NCI-H526 treated with DMSO at 0.1 percent for 48 hours (cell line): ENCODE measurements around the gene TEPSIN.

Source experiments
- DNase-seq: peaks from one replicate; lab custom pipeline; 2025; lab: John Stamatoyannopoulos, UW

TEPSIN gene

DNA sequence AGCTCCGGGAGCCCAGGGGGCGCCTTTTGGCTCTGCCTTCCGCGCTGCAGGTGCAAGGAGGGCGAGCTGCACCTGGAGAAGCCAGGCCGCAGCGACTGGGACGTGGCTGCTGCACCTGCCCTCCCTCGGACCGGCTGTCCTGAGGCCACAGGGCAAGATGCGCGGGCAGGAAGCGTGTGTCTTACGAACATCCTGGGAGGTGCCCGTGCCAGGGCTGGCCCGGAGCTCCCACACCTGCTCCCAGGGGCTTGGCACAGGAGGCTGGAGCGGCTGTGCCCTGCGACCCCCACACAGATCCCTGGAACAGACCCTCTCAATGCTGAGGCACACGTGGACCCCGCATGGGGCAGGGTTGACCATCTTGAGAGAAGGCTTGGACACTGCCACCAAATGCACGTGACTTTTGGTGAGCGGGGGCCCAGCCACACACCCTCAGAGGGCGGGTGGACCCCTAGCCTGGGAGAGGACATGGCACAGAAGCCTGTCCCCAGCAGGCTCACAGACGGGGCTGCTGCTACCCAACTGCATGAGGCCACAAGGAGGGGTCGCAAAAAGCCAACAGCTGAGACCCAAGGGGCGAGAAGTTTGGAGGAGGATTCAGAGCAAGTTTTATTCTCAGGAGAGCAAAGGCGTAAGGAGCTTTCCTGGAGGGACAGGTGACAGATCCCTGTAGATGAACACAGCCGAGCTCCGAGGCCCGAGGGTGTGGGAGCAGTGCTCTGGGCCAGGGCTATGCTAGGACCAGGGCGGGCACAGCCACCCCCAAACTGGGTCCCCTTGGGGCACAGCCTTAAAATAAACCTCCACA is 11.6 kb upstream of the TEPSIN start:
- DNase-seq: no peak

DNA sequence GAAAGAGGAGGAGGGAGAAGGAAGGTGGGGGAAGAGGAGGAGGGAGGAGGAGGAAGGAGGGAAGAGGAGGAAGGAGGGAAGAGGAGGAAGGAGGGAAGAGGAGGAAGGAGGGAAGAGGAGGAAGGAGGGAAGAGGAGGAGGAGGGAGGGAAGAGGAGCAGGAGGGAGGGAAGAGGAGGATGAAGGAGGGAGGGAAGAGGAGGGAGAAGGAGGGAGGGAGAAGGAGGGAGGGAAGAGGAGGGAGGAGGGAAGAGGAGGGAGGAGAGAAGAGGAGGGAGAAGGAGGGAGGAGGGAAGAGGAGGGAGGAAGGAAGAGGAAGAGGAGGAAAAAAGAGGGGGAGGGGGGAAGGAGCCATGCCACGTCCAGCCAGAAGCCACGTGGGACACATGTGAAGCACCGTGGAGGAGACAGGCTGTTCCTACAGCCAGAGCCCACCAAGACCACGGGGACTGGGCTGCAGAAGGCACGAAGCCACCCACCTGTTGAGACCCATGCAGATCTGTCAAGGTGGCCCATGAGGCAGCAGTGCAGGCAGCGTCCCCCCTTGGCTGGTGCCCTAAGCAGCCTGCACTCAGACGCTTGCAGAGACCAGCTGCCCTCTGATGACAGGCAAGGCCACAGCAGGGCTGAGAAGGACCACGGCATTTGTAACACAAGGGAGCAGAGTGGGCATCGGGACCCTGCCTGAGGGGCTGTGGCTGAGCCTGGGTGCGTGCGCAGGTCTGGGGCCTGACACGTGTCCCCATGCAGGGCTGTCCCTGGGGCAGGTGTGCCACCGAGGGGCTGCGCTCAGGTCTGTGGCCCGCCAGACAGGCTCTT is 10.6 kb upstream of the TEPSIN start:
- DNase-seq: no peak

DNA sequence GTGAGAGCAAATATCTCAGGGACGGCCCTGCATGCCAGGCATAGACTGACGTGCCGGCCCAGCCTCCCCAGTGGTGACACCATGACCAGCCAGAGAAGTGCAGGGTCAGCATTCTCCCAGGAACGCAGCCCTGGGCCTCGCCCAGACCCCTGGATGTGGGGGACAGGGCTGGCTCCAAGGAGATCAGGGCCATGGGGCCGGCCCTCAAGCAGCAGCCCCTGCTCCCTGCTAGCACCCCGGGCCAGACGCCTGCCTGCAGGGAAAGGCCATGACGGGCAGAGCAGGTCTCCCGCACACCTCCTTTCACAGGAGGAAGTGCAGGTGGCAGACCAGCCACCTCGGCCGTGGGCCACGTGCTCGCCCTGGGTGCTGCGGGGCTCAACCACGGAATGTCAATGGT is 9.8 kb upstream of the TEPSIN start:
- no peak for DNase-seq

DNA sequence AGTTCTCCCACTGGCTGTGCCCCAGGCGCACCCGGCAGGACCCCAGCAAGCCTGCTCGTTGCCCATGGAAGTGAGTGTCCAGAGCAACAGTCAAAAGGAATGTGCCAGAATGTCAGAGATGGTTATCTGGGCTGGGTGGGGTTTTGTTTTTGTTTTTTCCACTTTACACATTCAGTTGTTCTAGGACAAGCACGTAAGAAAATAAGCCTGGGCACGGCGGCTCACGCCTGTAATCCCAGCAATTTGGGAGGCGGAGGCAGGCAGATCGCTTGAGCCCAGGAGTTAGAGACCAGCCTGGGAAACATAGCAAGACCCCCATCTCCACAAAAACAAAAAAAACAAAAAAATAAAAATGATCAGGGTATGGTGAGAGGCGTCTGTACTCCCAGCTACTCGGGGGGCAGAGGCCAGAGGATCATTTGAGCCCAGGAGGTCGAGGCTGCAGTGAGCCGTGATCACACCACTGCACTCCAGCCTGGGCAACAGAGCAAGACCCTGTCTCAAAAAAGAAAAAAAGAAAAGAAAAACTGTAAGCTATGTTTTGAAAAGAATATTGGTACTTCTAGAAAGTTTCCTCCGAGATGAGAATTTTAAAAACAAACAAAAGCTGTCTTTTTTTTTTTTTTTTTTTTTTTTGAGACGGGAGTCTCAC is 8.6 kb upstream of the TEPSIN start:
- DNase-seq: no peak

DNA sequence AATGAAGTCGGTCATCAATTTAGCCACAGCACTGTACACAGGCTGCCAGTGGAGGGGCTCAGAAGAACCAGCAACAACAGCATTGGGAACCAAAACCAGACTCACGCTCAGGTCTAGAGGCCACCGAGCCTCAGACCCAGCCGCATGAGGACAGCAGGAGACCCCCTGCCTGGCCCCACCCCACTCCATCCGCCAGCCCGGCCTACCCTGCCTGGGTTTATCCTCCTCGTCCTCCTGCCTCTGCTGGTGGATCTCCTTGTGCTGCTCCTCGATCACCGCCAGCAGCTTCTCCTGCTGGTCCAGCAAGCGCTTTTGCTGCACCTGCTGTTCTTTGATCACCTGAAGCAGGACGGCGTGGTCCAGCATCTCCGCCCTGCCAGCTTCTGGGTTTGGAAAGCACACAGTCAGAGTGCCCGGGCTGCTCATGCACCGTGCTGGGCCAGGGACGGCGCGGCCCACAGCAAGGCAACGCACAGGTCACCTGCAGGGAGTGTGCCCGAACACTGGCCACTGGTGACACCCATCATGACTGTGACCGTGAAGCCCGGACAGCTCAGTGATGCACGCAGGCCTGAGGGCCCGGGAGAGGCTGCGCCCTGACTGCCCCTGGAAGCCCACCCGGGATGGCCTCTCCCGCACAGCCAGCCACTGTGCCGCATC is 8.0 kb upstream of the TEPSIN start:
- no peak for DNase-seq

DNA sequence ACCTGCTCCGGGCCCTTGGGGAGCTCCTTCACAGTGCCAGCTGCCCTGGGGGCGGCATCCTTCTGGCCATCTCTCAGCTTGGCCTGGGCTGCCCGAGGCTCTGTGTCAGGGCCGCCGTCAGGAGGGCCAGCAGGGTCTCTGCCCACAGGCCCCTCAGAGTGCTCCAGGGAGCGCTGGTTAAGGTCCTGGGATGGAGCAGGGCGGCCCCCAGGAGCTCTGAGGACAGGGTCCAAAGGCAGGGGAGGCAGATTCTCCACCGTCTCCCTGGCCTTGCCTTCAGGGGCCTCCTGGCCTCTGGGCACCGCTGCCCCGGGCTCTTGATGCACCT is 7.5 kb upstream of the TEPSIN start:
- no peak for DNase-seq

DNA sequence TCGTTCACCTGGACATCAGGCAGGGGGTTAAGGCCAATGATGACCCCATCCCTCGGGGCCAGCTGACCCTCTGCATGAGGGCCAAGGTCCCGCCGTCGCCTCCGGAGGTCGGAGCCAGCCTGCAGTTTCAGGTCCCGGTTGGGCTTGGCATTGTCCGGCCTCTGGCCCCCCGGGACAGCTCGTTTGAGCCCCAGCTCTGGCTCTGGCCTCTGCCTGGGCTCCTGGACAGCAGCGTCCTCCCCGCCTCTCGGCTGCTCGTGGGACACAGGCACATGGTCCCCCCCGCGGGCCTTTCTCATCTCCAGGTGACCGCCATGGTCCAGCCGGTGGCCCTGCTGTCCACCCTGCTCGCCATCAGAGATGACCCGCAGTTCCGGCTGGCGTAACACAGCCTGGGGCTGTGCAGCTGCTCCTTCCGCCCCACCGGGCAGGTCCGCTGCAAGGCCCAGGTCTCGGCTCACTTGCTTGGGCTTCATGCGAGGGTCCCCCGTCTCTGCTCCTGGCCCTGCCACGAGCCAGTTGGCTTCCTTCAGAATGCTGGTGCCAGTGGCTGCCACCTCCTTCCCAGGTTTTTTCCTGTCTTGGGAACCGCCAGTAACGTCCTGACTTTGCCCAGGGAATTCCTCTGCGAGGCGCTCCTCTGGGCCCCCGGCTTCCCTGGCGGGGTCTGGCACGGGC is 6.9 kb upstream of the TEPSIN start:
- no peak for DNase-seq

DNA sequence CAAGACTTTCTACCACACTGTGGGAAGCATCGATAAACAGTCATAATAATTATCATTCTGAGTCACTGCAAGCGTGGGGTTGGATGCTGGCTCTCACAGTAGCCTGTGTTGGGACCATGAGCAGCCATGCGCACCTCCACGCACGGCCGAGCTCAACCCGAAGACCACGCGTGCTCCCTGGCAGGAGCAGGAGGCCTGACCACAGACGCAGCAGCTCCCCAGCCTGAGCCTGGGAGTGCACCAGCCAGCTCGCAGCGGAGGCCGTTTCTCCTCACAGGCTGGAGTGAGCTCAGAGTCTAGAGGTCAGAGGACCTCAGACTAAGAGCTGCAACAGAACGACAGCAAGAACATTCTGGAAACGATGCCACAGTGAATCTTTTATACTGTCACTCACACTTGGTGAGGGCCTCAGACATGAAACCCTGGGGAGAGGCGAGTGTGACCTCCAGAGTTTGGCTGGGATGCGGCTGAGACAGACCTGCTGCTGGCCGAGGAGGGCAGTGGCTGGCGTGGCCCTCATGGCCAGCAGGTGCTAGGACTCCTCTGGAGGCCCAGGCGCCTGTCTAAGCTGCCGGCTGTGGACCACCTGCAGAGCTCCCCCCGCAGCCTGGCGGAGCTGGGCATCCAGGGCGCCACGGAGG is 6.3 kb upstream of the TEPSIN start:
- DNase-seq: no peak

DNA sequence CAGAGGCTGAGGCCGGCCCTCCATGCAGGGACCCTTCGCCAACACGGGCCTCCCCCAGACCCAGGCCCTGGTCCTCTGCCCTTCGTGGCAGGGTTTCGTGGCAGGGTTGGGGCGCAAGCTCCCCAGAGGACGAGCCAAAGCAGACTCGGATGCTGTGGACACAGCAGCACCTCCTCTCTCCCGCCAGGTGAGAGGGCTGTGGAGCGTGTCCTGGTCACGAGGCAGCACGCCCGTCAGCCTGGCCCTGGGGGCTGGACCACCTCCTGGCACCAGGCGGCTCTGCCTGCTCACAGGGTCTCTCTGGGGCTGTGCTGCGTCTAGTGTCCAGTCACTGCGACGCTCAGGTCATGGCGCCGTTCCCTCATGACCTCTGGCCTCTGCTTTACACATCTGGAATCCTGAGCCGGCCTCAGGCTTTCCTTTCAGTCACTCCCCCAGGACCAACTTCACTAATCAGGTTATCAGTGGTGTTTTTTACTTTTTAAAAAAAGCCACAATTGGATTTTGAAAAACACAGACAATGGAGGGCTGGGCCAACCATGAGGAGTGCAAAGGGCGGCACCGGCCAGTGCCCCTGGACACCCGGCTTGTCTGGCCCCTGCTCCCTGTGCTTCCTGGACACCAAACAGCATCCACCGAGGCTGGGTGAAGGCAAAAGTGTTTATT is 5.6 kb upstream of the TEPSIN start:
- DNase-seq: no peak

DNA sequence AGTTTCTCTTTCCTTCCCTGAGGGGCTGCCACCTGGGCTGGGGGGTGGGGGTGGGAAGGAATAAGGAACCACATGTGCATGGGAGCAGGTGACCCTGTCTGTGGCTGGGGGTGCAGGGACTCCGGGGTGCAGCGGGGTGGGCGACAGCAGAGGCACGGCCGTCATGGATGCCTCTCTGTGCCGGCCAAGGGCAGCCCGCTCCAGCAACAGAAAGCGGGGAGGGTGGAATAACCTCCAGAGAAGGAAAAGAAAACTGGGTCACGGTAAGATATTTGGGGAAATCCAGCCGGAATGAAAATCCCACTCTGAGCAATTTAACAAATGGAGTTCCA is 4.4 kb upstream of the TEPSIN start:
- DNase-seq: no peak

DNA sequence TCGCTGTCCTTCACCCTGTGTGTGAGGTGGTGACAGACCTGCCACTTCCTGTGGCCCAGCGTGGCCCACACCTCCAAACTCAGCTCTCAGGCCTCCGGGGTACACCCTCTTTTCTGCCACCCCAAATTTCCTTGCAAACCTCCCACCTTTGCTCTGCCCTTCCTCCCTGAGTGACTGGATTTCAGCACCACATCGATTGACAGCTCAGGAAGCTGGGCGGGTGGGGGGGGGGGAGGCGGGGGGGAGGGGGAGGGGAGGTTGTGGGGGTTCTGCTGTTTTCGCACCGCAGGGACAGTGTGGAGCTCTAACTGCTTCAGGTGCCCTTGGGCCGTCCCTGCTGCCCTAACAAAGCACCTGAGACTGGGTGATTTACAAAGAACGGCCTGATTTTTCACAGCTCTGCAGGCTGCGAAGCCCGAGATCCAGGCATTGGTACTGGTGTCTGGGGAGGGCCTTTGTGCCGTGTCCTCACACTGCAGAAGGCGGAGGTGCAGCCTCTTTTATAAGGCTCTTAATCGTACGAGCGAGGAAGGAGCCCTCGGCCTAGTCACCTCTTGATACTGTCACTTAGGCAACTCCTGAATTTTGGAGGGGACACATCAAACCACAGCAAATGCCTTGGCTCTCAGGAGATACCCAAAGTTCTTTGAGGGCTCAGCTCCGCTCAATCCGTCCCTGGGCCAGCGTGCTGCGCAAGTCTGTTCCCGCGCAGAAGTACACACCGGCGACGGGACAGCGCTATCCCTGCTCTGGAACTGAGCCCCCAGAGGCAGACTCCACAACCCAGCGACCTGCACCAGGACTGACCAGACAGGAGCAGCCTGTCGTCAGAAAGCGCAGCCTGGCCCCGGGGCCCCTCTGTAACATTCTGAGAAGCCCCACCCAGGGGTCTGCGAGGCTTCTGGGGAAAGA is 3.8 kb upstream of the TEPSIN start:
- no peak for DNase-seq

DNA sequence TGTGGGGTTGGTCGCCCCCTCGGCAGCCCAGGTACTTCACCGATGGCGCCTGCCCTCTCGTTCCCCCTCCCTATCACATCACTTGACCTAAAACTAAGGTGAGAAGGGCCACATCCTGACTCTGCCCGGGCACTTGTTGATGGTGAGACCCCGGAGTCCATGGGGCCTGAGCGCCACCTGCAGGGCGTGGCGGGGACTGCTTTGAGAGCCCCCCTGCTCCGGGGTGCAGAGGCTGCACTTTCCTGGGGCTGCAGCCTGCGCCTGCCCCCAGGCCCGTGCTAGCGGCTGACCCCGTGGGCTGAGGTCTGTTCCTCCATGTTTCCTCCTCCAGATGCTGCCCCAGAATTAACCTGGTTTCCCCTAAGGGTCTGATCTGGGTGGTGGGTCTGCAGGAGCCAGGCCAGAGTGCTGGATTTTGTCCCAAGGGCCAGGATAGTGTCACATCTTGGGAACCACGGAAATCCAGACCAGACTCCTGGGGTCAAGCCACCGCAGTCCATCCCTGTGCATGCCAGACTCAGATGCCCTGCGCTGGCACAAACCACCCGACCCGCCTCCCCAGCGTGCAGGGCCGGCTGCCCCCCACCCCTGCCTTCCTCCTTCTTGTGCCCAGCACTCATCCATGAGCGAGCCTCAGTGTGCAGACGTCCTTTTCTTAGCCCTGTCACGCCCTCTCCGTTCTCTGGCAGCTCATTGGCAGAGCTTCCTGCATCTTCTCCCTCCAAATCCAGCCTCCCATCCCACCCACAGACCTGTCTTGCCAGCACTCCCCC is 3.0 kb upstream of the TEPSIN start:
- no peak for DNase-seq

DNA sequence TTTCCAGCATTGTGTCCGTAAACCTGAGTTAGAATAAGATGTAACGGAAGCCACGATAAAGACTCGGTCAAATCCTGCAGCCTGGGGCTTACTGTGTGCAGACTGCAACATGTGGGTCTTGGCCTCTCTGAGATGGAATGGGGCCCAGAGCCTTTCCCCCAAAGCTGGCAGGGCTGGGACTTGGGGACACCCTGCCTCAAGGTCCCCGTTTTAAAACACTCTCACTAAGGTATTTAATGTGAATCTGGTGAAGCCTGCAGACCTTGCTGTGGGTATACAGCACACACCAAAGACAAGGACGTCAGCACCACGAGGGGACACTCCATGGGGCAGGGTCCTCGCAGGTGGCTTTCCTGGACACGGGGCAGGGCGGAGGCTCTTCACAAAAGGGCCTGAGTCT is 2.3 kb upstream of the TEPSIN start:
- no peak for DNase-seq

DNA sequence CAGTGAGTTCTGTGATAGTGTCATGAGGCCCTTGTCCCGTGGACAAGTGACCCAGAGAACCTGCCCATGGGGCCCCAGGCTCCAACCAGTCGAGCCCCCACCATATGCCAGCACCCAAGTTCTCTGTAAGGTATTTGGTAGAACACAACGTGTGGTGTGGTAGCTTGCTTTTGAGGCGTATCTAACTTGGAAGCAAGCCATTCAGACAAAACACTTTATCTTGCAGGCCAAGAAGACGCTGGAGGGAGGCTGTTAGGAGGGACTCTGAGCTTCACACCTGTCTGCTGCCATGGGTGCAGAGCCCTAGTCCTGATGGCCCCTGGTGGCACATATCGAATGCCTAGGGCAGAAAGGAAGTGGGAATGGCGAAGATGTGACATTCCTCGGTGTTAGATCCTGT is 1.9 kb upstream of the TEPSIN start:
- no peak for DNase-seq

DNA sequence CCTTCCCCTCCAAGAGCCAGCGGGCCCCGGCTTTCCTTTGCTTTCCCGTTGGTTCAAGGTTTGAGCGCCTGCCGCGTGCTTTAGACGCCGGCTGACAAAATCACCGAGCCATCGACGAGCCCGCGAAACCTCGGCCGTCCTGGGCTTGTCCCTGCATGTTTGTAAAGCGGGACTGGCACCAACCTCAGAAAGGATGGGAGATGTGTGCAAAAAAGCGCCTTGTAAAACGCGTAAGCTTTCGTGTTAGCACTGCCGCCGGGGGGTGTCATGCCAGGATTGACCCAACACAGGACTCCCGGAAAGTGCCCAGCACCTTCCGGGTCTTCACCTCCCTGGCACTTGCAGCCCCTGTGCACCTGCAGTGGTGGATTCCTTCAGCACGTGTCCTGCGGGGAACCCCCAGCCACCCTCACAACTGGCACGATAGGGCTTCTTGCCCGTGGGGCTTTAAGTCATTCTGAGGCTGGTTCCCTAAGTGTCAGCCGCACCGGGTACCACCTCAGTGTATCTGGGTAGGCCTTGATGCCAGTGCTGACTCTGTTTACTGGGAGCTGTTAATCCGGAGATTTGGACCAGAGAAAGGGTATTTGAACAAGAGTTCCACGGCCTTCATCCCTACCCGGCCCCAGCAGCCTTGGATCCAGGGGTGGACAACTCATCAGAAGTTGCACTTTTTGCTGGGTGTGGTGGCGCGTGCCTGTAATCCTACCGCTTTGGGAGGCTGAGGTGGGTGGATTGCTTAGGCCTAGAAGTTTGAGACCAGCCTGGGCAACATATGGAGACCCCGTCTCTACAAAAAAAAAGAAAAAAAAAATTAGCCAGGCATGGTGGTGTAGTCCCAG is 1.1 kb upstream of the TEPSIN start:
- DNase-seq: no peak

DNA sequence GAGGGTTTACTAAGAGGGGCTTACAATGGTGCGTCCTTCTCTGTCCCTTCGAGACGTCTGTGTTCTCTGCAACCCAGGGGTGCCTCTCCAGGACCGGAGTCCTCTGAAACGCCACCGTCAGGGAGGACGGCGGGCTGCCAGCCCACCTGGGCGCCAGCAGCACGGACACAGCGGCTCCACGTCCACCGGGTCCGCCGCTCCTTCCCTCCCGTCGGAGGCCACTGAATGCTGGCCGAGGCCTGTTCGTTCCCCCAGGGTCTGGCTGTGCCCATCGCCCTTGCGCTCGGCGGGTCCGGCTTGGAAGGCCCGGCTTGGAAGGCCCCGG is 403 bp downstream of the TEPSIN start:
- no peak for DNase-seq

DNA sequence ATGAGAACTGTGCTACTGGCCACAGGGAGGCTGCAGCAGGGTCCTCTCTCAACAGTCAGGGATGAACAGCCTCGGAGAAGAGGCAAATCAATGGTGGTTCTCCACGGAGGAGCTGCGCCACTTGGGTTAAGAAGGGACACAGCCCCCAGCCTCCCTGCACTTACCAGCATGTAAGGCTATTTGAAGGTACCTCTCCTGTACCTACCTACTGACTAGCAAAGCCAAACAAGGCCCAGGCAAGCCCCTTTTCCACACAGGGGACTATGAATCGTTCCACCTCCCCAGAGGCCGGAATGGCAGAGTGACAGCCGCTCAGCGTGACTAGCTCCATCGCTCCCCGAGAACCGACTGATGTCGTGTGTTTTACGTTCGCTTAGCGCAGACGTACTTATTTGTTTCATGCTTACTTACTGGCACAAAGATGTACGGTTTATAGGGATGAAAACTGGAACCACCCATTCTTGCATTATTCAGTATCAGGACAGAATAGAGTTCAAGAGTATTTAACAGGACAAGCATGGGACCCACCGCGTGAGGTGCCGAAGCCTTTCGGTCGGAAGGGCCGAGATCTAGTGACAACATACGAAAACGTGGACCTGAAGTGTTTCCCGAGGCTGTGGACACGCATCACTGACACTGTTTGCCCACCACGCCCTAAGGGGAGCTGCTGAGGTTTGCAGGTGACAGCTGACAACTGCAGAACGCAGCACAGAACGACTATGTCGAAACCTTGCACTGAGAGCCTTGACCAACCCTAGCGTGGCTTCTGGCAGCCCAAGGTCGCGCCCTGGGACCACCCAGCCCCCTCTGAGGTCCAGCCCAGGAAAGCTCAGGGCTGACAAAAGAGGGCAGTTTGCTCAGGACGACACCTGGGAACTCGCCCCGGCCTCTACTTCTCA is 1.0 kb downstream of the TEPSIN start:
- DNase-seq: peak; percentile 9
